HepG2 (cell line): ENCODE results near the gene CS.

ENCODE experiments used
- ESRRA ChIP-seq: sonication (generic); formaldehyde crosslinking; IDR thresholded peaks from 2 replicates; pipeline ENCODE4 v1.5.1; 2020; ENCODE audit warnings: mild to moderate bottlenecking, low read depth, missing genetic modification reagents
- ZBTB10 ChIP-seq: sonication (generic); formaldehyde crosslinking; IDR thresholded peaks from 2 replicates; pipeline ENCODE4 v1.4.0; 2020; ENCODE audit warnings: missing genetic modification reagents, borderline replicate concordance

- TF ChIP-seq ESRRA (CRISPR knock-in tag) (no peak), ZBTB10 (CRISPR knock-in tag) (no peak)
These were observed 48.6 kb upstream of the CS start for GRCh38 chr12:56348776-56349175.
